SJSA1 (cell line): ENCODE results near the gene S100A14. TPM values are rescaled to one million over a fixed set of nuclear protein-coding genes. Genes with fewer than 3 reads are reported as not detected.
A peak's percentile ranks its signal among the peaks of the same experiment; 100 is the strongest.
"Not testable (repeated sequence)": the region's sequence is repeated elsewhere in the genome, so short reads cannot be mapped to it uniquely, and the experiment has no call there.

Experiments used
- DNase-seq, 2 experiments: peaks; one replicate each; pipeline ENCODE4 v3.0.0-alpha.2; 2015 to 2020; ENCODE audit warnings: low spot score in 2 of 2, low read depth in 1 of 2
- H3K27ac ChIP-seq: fragments of 250-450 bp; sonication (Bioruptor Pico); 2 replicates; pipeline ENCODE4 v1.5.1; 2020; ENCODE audit warnings: mild to moderate bottlenecking, moderate library complexity
- H3K27me3 ChIP-seq: fragments of 250-450 bp; sonication (Bioruptor Pico); replicated peaks from 2 replicates; pipeline ENCODE4 v1.5.1; 2020; ENCODE audit warnings: mild to moderate bottlenecking, moderate library complexity
- H3K36me3 ChIP-seq: fragments of 250-450 bp; sonication (Bioruptor Pico); 2 replicates; pipeline ENCODE4 v1.5.1; 2020; ENCODE audit warnings: mild to moderate bottlenecking
- H3K4me1 ChIP-seq: fragments of 250-450 bp; sonication (Bioruptor Pico); replicated peaks from 2 replicates; pipeline ENCODE4 v1.6.1; 2021; ENCODE audit warnings: mild to moderate bottlenecking
- H3K4me3 ChIP-seq: fragments of 250-450 bp; sonication (Bioruptor Pico); 2 replicates; pipeline ENCODE4 v1.5.1; 2020; ENCODE audit warnings: mild to moderate bottlenecking
- H3K9me3 ChIP-seq: fragments of 250-450 bp; sonication (Bioruptor Pico); replicated peaks from 2 replicates; pipeline ENCODE4 v1.5.1; 2020; ENCODE audit warnings: mild to moderate bottlenecking
- total RNA-seq: library from RNA; depleted of rRNA; stranded (reverse); fragments of >200 nt; shearing (Covaris generic); gene quantifications from 2 replicates; pipeline ENCODE4 v1.2.3, GENCODE V29; 2014

Gene S100A14
- total RNA-seq, 1 experiment from 2014 or later: not detected

DNA sequence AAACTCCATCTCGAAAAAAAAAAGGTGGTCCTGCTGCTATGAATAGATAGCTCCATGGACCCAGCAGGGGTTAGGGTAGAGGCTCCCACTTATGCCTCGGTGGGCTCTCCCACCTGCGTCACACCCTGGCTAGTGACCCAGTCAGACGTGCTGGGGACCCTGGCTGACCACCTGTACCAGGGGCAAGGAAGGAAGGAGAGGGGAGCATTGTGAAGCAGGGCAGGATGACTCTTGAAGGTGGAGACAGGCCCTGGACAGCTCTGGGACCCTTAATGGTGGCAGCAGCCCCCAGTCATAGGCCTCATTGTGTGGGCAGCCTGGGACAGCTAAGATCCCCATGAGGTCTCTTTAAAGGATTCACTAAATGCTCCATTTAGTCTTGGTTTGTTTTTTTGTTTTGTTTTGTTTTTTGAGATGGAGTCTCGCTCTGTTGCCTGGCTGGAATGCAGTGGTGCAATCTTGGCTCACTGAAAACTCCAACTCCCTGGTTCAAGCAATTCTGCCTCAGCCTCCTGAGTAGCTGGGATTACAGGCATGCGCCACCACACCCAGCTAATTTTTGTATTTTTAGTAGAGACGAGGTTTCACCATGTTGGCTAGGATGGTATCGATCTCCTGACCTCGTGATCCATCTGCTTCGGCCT is 32.0 kb upstream of the S100A14 start:
- no peak overlapping the region for H3K4me3 ChIP-seq
- H3K9me3 ChIP-seq: no peaks in the 10 kb centered on the region
- H3K27me3 ChIP-seq: no peaks in the 10 kb centered on the region
- no peaks in the 10 kb centered on the region for H3K4me1 ChIP-seq
- H3K36me3 ChIP-seq: peaks cover 45% of the 10 kb centered on the region
- H3K27ac ChIP-seq: no peak overlapping the region
- no peak for DNase-seq

DNA sequence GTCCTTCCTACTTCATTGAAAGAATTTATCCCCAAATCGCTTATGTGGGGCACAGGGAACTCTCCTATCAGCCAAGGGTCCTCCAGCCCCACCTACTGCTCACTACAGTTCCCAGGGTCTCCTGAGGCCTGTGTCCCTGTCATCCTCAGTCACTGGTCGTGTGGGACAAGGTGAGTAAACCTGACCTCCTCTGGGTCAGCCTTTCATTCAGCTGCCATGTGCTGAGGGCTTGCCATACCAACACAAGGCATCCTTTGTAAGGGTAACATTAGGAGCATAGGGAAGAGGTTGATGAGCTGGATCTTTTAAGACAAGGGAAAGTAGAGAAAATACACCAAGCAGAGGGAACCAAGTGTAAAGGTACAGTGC is 31.2 kb upstream of the S100A14 start:
- Histone ChIP-seq H3K9me3 (no peaks in the 10 kb centered on the region), H3K27ac (no peak overlapping the region), H3K4me1 (no peaks in the 10 kb centered on the region), H3K36me3 (peaks cover 53% of the 10 kb centered on the region), H3K27me3 (no peaks in the 10 kb centered on the region), H3K4me3 (no peak overlapping the region)
- no peak for DNase-seq

DNA sequence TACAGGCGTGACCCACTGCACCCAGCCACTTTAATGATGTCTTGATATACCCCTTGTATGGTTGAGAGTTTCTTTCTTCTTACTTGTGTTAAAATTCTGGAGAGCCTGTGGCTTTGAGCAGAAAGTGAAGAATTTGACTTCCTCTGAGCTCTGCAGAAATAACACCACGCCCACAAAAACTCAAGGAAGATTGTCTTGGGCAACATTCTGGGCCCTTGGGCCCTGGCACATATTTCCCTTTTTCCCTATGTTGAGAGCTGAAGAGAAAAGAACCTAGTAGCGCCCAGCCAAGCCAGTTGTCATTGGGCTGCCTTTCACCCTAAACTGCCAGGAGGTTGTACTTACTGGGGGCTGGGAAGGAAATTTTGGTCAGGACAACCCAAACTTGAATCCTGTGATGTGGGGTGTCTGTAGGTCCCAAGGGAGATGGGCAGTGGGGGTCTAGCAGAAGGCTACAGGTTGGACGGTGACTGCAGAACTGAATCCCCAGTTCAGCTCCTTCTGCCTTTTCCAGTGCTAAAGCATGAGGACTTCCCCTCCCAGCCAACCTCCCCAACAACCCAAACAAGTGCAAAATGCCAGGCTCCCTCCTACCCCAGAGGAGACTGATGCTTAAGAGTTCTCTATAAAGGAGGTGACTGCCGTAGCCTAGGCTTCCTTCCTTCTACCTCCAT is 30.7 kb upstream of the S100A14 start:
- Histone ChIP-seq H3K4me1 (no peaks in the 10 kb centered on the region), H3K36me3 (peaks cover 58% of the 10 kb centered on the region), H3K9me3 (no peaks in the 10 kb centered on the region), H3K4me3 (no peak overlapping the region), H3K27ac (no peak overlapping the region), H3K27me3 (no peaks in the 10 kb centered on the region)
- no peak for DNase-seq

DNA sequence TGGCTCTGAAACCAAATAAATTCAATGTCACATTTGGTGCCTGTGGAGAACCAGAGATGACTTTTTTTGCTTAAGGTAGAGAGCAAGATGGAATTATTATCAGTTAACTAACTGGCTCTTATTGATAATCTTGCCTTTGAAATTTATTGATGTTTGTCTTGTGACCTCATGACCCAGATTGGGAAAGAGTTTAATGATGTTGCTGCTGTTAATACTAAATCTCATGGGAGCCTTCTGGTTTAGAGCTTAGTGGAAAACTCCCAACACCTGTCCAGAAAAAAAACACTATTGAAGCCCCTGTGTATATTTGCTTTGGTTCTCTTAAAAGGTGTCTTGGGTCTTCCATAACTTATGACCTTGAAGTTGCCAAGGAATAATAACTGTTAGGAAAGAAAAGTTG is 27.7 kb upstream of the S100A14 start:
- H3K36me3 ChIP-seq: peaks cover 88% of the 10 kb centered on the region
- no peak for DNase-seq
- H3K4me1 ChIP-seq: no peaks in the 10 kb centered on the region
- no peaks in the 10 kb centered on the region for H3K9me3 ChIP-seq
- H3K4me3 ChIP-seq: no peak overlapping the region
- no peaks in the 10 kb centered on the region for H3K27me3 ChIP-seq
- H3K27ac ChIP-seq: no peak overlapping the region

DNA sequence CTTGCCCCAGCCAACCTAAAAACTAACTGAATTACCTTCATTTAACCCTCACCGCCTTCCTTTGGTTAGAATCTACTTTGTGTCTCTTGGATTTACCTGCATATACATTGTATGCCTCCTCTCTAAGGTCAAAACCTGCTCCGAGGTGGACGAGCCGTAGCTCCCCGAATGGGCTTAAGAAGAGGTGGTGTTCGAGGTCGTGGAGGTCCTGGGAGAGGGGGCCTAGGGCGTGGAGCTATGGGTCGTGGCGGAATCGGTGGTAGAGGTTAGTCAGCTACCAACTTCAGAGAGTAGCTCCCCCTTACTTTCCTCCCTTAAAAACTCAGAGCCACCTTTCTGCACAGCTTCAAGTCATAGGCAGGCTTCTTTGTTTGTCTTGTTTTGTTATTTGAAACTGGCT is 27.0 kb upstream of the S100A14 start:
- DNase-seq: no peak
- H3K36me3 ChIP-seq: peaks cover 95% of the 10 kb centered on the region
- H3K4me1 ChIP-seq: no peaks in the 10 kb centered on the region
- no peaks in the 10 kb centered on the region for H3K9me3 ChIP-seq
- no peak overlapping the region for H3K4me3 ChIP-seq
- H3K27me3 ChIP-seq: no peaks in the 10 kb centered on the region
- no peak overlapping the region for H3K27ac ChIP-seq

DNA sequence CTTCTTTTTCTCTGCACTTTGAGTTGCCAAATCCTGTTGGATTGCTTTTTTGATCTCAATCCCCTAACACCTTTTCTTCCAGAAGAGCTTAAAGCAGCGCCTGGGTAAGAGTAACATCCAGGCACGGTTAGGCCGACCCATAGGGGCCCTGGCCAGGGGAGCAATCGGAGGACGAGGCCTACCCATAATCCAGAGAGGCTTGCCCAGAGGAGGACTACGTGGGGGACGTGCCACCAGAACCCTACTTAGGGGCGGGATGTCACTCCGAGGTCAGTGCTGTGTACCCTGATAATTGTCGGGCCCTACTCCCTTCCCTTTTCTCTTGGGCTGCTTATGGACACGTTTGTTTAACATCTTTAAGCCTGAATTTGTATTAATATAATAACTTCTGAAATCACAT is 26.0 kb upstream of the S100A14 start:
- Histone ChIP-seq H3K4me3 (no peak overlapping the region), H3K4me1 (no peaks in the 10 kb centered on the region), H3K36me3 (peaks cover 100% of the 10 kb centered on the region), H3K9me3 (no peaks in the 10 kb centered on the region), H3K27me3 (no peaks in the 10 kb centered on the region), H3K27ac (no peak overlapping the region)
- DNase-seq: no peak

DNA sequence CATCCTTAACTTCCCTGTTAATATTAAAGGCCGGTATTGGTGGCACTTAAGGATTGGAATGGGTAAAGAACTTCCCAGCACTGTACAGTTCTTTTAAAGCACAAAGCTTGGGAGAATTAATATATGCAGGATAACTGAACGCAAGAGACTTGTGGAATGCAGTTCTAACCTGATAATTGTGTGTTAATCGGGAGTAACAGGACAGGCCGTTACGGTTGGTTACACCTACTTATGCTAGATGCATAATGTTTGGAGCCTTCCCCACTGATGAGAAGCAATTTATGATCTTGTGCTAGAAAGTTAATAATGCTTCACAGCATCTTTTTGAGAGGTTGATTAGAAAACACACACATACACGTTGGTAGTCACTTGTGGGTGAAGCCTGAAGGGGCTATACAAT is 24.7 kb upstream of the S100A14 start:
- Histone ChIP-seq H3K27ac (no peak overlapping the region), H3K4me3 (no peak overlapping the region), H3K4me1 (no peaks in the 10 kb centered on the region), H3K27me3 (no peaks in the 10 kb centered on the region), H3K9me3 (no peaks in the 10 kb centered on the region), H3K36me3 (peaks cover 100% of the 10 kb centered on the region)
- DNase-seq: no peak

DNA sequence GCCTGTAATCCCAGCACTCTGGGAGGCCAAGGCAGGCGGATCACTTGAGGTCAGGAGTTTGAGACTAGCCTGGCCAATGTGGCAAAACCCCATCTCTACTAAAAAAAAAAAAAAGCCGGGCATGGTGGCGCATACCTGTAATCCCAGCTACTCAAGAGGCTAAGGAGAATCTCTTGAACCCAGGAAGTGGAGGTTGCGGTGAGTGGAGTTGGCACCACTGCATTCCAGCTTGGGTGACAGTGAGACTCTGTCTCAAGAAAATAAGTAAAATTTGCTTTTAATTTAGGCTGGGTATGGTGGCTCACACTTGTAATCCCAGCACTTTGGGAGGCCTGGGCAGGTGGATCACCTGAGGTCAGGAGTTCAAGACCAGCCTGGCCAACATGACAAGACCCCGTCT is 24.1 kb upstream of the S100A14 start:
- not testable (repeated sequence) for H3K27me3 ChIP-seq, H3K4me3 ChIP-seq, H3K9me3 ChIP-seq, H3K27ac ChIP-seq, DNase-seq, H3K4me1 ChIP-seq
- H3K36me3 ChIP-seq: peaks cover 100% of the 10 kb centered on the region

DNA sequence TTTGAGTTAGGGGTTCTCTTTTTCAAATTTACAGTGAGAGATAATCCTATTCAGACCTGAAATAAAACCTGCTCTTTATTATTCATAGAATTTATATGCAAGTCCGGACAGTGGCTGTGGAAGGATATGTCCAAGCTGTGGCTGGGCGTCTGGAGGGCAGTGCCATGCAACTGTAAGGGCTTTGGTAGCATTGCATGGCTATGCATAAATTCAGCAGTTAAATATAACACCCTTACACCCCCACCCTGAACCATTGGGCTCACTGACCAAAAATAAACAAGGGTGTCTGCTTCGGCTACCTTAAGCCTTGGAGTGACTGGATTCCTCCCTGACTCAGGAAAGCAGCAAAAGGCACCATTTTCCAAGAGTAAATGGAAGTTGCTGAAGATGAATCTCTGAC is 23.2 kb upstream of the S100A14 start:
- no peak for DNase-seq
- H3K4me1 ChIP-seq: 0 out of 2 replicates have a peak, but pooled peaks cover 3% of the 10 kb centered on the region
- no peak overlapping the region for H3K27ac ChIP-seq
- H3K4me3 ChIP-seq: no peak overlapping the region
- H3K9me3 ChIP-seq: no peaks in the 10 kb centered on the region
- peaks cover 97% of the 10 kb centered on the region for H3K36me3 ChIP-seq
- no peaks in the 10 kb centered on the region for H3K27me3 ChIP-seq

DNA sequence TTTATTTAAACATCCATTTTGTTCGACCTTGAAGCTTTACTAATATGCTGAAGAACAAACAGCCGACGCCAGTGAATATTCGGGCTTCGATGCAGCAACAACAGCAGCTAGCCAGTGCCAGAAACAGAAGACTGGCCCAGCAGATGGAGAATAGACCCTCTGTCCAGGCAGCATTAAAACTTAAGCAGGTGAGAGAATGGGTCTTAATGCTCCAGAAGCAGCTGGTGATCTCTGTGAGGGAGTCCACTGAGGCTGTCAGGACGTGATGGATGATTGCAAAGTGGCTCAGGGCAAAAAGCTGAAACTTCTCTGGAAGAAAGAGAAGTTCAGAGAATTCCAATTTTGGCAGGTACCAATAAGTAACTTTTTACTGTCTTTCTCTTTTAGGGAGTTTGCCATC is 22.1 kb upstream of the S100A14 start:
- no peak overlapping the region for H3K4me3 ChIP-seq
- H3K4me1 ChIP-seq: 0 out of 2 replicates have a peak, but pooled peaks cover 6% of the 10 kb centered on the region
- no peak overlapping the region for H3K27ac ChIP-seq
- no peaks in the 10 kb centered on the region for H3K9me3 ChIP-seq
- no peaks in the 10 kb centered on the region for H3K27me3 ChIP-seq
- peaks cover 91% of the 10 kb centered on the region for H3K36me3 ChIP-seq
- no peak for DNase-seq

DNA sequence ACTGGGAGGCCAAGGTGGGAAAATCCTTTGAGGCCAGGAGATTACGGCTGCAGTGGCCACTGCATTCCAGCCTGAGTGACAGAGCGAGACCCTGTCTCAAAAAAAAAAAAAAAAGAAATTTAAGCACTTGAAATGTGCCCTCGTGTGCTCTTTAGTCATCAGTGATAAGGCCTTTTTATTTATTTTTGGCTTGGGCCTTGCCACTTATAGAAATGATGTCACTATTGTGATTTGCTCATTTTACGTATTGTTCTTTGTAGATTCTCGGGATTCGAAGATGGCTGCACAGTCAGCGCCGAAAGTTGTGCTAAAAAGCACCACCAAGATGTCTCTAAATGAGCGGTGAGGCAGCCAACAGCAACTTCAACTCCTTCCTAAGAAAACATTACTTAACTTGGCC is 20.2 kb upstream of the S100A14 start:
- Histone ChIP-seq H3K27ac (no peak overlapping the region), H3K4me3 (no peak overlapping the region)

DNA sequence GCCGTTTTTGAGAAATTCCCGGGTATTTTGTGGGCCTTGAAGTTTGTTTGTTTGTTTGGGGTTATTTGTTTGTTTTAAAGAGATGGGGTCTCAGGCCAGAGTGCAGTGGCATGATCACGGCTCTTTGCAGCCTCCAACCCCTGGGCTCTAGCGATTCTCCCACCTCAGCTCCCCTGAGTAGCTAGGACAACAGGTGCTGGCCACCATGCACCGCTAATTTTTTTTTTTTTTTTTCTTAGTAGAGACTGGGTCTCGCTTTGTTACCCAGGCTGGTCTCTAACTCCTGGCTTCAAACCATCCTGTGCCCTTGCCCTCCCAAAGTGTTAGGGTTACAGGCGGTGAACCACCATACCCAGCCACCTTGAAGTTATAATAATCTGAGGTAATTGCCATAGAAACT is 19.7 kb upstream of the S100A14 start:
- Histone ChIP-seq H3K4me3 (no peak overlapping the region), H3K4me1 (0 out of 2 replicates have a peak, but pooled peaks cover 10% of the 10 kb centered on the region), H3K27me3 (no peaks in the 10 kb centered on the region), H3K27ac (no peak overlapping the region), H3K36me3 (peaks cover 67% of the 10 kb centered on the region), H3K9me3 (no peaks in the 10 kb centered on the region)
- no peak for DNase-seq

More for the DNA sequence above, 20.2 kb upstream of the S100A14 start:
- Histone ChIP-seq H3K9me3 (no peaks in the 10 kb centered on the region), H3K27me3 (no peaks in the 10 kb centered on the region), H3K4me1 (0 out of 2 replicates have a peak, but pooled peaks cover 8% of the 10 kb centered on the region), H3K36me3 (peaks cover 72% of the 10 kb centered on the region)
- no peak for DNase-seq

DNA sequence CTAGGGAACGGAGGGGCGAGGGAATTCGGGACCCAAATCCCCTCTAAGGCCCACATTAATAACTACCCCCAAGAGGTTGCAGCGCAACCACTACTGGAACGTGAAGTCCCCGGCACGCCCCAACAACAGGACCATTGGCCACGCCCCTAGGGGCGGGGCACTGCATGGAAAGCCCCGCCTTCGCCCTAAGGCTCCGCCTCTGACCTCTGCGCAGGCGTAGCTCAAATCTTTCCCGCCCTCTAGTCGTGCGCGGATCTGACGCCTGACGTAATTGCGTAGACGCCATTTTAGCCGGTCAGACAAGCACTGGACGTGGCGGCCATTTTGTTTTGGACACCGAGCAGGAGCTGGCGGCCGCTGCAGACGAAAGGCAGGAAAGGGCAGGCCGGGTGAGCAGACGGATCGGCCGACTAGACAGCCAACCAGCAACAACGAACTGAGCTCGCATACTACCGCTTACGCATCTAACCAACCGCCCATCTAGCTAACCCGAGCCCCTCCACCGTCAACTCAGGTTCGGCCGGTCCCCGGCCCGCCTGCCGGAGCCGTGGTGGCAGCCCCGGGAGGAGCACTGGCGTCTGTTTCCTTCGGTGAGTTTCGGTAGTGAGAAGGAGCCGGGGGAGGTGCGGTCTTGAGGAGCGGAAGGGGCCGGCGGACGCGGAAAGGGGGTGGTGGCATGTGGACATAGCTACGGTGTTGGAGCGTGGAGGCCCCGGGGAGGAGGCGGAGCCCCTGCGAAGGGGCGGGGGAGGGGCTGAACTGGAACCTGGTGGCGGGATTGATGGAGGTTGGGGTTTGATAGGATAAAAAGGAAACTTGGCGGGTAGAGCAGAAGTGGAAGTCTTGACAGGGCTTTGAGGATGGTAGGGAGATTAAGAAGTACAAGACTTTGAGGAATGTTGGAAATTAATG is 17.9 kb upstream of the S100A14 start, which contains the start of gene CHTOP:
Gene CHTOP, plus strand, starts transcription at position 313 of the 912 bp plus-strand sequence. CDS start 2,523 bp downstream, outside the sequence.
- Histone ChIP-seq H3K36me3 (peaks cover 48% of the 10 kb centered on the region), H3K27ac (peak within 1 kb of the TSS; percentile 99), H3K9me3 (no peaks in the 10 kb centered on the region), H3K4me3 (peak within 1 kb of the TSS; percentile 87), H3K4me1 (0 out of 2 replicates have a peak, but pooled peaks cover 10% of the 10 kb centered on the region), H3K27me3 (no peaks in the 10 kb centered on the region)
- DNase-seq: peak; percentile 97 to 98
